A673 (cell line): ENCODE measurements around the gene MAB21L4. TPM values are rescaled to one million over a fixed set of nuclear protein-coding genes. Genes with fewer than 3 reads are reported as not detected.

Source experiments
- BruUV-seq: library from RNA; stranded (reverse); fragments of 400-500 nt; replicated peaks from 2 replicates; lab custom pipeline; 2021; lab: Mats Ljungman, UMichigan
- CTCF ChIA-PET: fragments of 300-600 bp; sonication (Branson Sonifier 250); formaldehyde crosslinking; loops from one replicate; lab custom pipeline; 2022; ENCODE audit warnings: antibody characterized with exemption; lab: Charles Lee
- POLR2A ChIA-PET: fragments of 300-600 bp; sonication (Branson Sonifier 250); formaldehyde crosslinking; loops from one replicate; lab custom pipeline; 2022; ENCODE audit warnings: antibody characterized with exemption; ENCODE audit not compliant: low non-redundant PET; lab: Charles Lee
- DNase-seq: peaks from one replicate; pipeline ENCODE4 v3.0.0-alpha.2; 2015; ENCODE audit warnings: low spot score
- H3K27ac ChIP-seq: fragments of 200-600 bp; sonication (generic); 2 replicates; pipeline ENCODE4 v1.5.1; 2016; ENCODE audit warnings: mixed run types, low read depth, mild to moderate bottlenecking, mixed read lengths, antibody characterized with exemption, low read length; ENCODE audit not compliant: poor library complexity, severe bottlenecking
- H3K27me3 ChIP-seq: fragments of 200-600 bp; sonication (generic); replicated peaks from 2 replicates; pipeline ENCODE4 v1.6.1; 2017; ENCODE audit warnings: mixed run types, low read depth, mild to moderate bottlenecking, mixed read lengths, antibody characterized with exemption, low read length; ENCODE audit not compliant: insufficient read depth, poor library complexity
- H3K36me3 ChIP-seq: fragments of 200-600 bp; sonication (generic); 2 replicates; pipeline ENCODE4 v1.6.1; 2016; ENCODE audit warnings: mixed run types, mild to moderate bottlenecking, mixed read lengths, antibody characterized with exemption, low read length; ENCODE audit not compliant: insufficient read depth, poor library complexity, severe bottlenecking
- H3K4me1 ChIP-seq: fragments of 200-600 bp; sonication (generic); 2 replicates; pipeline ENCODE4 v1.6.1; 2017; ENCODE audit warnings: mixed run types, mild to moderate bottlenecking, mixed read lengths, antibody characterized with exemption, low read length; ENCODE audit not compliant: insufficient read depth, poor library complexity, severe bottlenecking
- H3K4me3 ChIP-seq: fragments of 200-600 bp; sonication (generic); 2 replicates; pipeline ENCODE4 v1.5.1; 2016; ENCODE audit warnings: low read depth, mixed run types, mild to moderate bottlenecking, mixed read lengths, low read length; ENCODE audit not compliant: poor library complexity, severe bottlenecking
- H3K9me3 ChIP-seq: fragments of 200-600 bp; sonication (generic); 2 replicates; pipeline ENCODE4 v1.6.1; 2016; ENCODE audit warnings: mixed run types, low read depth, mild to moderate bottlenecking, mixed read lengths, antibody characterized with exemption, low read length; ENCODE audit not compliant: poor library complexity, severe bottlenecking
- EZH2 ChIP-seq: fragments of 200-600 bp; sonication (generic); IDR thresholded peaks from 2 replicates; pipeline ENCODE4 v1.6.1; 2017; ENCODE audit warnings: borderline replicate concordance, low read depth, mild to moderate bottlenecking, mixed read lengths, antibody characterized with exemption, low read length; ENCODE audit not compliant: poor library complexity, severe bottlenecking
- intact Hi-C: fragments of 100-400 bp; cut with micrococcal nuclease; formaldehyde crosslinking; loops from one replicate; pipeline ENCODE4 v1.10.0; 2022; ENCODE audit not compliant: unreplicated experiment
- total RNA-seq: library from RNA; stranded (reverse); gene quantifications from 2 replicates; pipeline ENCODE4 v1.2.3, GENCODE V29; 2021
- TF ChIP-seq, protein P1 (sequence below): fragments of 300-800, 200-600 bp; sonication (generic); conservative IDR thresholded peaks from 2 replicates; pipeline ENCODE4 v1.5.1; 2017; ENCODE audit warnings: low read depth, mild to moderate bottlenecking, antibody characterized with exemption, low read length, moderate library complexity, mixed read lengths

MAB21L4 gene
- total RNA-seq, 1 experiment from 2014 or later = not detected

DNA sequence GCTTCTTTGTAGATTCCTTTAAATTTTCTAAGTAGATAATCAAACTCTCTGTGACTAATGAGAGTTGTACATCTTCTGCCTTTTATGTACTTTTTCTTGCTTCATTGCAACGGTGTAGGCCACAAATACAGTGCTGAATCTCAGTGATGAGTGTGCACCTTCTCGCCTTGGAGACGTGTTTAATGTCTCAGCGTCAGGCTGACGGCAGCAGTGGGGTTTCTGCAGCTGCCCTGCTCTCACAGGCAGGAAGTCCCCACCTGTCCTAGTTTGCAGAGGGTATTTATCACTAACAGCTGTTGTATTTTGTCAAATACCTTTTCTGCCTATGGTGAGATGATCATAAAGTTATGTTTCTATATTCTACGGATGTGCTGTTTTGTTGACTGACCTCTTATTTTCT lies 14.0 kb downstream of the MAB21L4 start:
- TF ChIP-seq, protein P1, sequence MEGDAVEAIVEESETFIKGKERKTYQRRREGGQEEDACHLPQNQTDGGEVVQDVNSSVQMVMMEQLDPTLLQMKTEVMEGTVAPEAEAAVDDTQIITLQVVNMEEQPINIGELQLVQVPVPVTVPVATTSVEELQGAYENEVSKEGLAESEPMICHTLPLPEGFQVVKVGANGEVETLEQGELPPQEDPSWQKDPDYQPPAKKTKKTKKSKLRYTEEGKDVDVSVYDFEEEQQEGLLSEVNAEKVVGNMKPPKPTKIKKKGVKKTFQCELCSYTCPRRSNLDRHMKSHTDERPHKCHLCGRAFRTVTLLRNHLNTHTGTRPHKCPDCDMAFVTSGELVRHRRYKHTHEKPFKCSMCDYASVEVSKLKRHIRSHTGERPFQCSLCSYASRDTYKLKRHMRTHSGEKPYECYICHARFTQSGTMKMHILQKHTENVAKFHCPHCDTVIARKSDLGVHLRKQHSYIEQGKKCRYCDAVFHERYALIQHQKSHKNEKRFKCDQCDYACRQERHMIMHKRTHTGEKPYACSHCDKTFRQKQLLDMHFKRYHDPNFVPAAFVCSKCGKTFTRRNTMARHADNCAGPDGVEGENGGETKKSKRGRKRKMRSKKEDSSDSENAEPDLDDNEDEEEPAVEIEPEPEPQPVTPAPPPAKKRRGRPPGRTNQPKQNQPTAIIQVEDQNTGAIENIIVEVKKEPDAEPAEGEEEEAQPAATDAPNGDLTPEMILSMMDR = no peak
- no peak for TF ChIP-seq EZH2
- Histone ChIP-seq H3K36me3 (no peaks in the 10 kb centered on the region), H3K9me3 (no peaks in the 10 kb centered on the region), H3K27ac (no peak overlapping the region), H3K4me3 (no peak overlapping the region), H3K27me3 (no peaks in the 10 kb centered on the region), H3K4me1 (no peaks in the 10 kb centered on the region)
- intact Hi-C loops = no loop called here
- DNase-seq = no peak
- no TSS peak for BruUV-seq
- ChIA-PET CTCF (no interaction called here), POLR2A (no interaction called here)

DNA sequence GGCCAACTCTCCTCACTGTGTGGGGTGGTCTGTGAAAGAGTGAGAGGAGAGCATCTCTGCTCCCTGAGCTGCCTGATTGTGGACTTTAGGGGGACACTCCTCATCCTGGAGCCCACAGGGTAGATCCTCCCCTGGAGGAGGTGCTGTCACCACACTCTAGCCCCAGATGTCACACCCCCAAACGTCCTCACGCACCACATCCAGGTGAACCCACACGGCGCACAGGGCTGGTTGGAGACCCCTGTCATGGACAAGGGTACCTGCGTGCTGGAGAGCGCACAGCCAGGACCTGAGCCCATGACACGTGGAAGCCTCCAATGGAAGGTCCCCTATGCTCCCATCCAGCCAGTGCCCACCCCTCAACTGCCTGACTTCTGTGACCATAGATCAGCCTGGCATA lies 16.9 kb downstream of the MAB21L4 start:
- H3K9me3 ChIP-seq = no peaks in the 10 kb centered on the region
- no peaks in the 10 kb centered on the region for H3K27me3 ChIP-seq
- H3K36me3 ChIP-seq = no peaks in the 10 kb centered on the region
- CTCF ChIA-PET = no interaction called here
- no peak overlapping the region for H3K4me3 ChIP-seq
- POLR2A ChIA-PET = no interaction called here
- TF ChIP-seq, protein P1 = no peak
- no peak for TF ChIP-seq EZH2
- DNase-seq = no peak
- intact Hi-C loops = no loop called here
- BruUV-seq = no TSS peak
- no peaks in the 10 kb centered on the region for H3K4me1 ChIP-seq
- H3K27ac ChIP-seq = no peak overlapping the region

DNA sequence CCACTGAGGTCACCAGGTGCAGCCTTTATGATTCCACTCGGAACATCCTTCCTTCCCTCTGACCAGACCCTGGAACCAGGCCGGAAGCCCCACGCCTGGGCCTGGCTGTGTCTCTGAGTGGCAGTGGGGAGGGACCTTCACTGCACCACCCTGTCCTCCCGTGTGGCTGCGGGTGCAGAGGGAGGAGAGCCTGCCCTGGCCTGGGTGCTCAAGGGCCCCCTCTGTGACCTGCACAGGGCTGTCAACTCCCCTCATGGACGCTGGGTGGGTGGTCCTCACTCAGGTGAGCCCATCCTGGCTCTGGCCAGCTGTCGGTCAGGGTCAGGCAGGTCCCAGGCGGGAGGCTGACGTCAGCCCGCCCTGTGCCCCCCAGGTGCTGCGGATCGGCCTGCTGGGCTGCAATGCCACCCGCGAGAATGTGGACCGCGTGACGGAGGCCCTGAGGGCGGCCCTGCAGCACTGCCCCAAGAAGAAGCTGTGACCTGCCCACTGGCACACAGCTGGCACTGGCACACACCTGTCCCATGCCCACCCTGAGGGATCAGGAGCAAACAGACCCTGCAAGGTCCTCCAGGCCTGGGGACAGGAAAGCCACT lies 17.5 kb downstream of the MAB21L4 start:
- DNase-seq = no peak
- Histone ChIP-seq H3K4me1 (no peaks in the 10 kb centered on the region), H3K36me3 (no peaks in the 10 kb centered on the region), H3K27ac (no peak overlapping the region), H3K9me3 (no peaks in the 10 kb centered on the region), H3K4me3 (no peak overlapping the region), H3K27me3 (no peaks in the 10 kb centered on the region)
- ChIA-PET CTCF (no interaction called here), POLR2A (no interaction called here)
- intact Hi-C loops = no loop called here
- TF ChIP-seq, protein P1 = no peak
- no peak for TF ChIP-seq EZH2
- BruUV-seq = no TSS peak
